Measurements from ENCODE around the gene CLP1.

GRCh38 chr11:57679396-57679795 lies 21.8 kb downstream of the CLP1 start:
- TF ChIP-seq CTCF (IDR thresholded peaks at IDR 0.05) = no peak
- no peak for TF ChIP-seq POLR2AphosphoS5 (IDR thresholded peaks at IDR 0.05)
- TF ChIP-seq POLR2A (IDR thresholded peaks at IDR 0.05) = no peak
